Cerebellar cortex (tissue), 1 donor: Measurements from ENCODE around the gene COASY.

Experiments
- DNase-seq: peaks from one replicate; pipeline ENCODE4 v3.0.0-alpha.2; 2015; ENCODE audit warnings: low spot score

COASY gene

GRCh38 chr17:42613699-42614295 lies 51.8 kb downstream of the COASY start:
- no peak for DNase-seq
